Transverse colon (tissue), 4 donors: ENCODE results near the gene TRUB1. TPM values are rescaled to one million over a fixed set of nuclear protein-coding genes. Genes with fewer than 3 reads are reported as not detected.

Experiments
- DNase-seq: peaks from one replicate; pipeline ENCODE4 v3.0.0-alpha.2; 2019
- H3K27ac ChIP-seq, 4 donors: fragments of 200-600 bp; sonication (generic); 2 replicates each; pipeline ENCODE4 v1.5.1; 2016 to 2018; ENCODE audit warnings: inconsistent platforms in 4 of 4
- H3K27me3 ChIP-seq: fragments of 200-600 bp; sonication (generic); 2 replicates; pipeline ENCODE4 v1.5.1; 2017; ENCODE audit warnings: inconsistent platforms
- H3K36me3 ChIP-seq, 4 donors: fragments of 200-600 bp; sonication (generic); 2 replicates each; pipeline ENCODE4 v1.5.1; 2017 to 2019; ENCODE audit warnings: inconsistent platforms in 4 of 4
- H3K4me1 ChIP-seq, 4 donors: fragments of 200-600 bp; sonication (generic); 2 replicates each; pipeline ENCODE4 v1.5.1; 2017 to 2020; ENCODE audit warnings: inconsistent platforms in 4 of 4
- H3K4me3 ChIP-seq, 4 donors: fragments of 200-600 bp; sonication (generic); 1 replicate in 1 of 4; 2 replicates in 3 of 4; pipeline versions ENCODE4 v1.5.1 to v1.6.1; 2017 to 2019; ENCODE audit warnings: inconsistent platforms in 4 of 4
- H3K9me3 ChIP-seq, 2 donors: fragments of 200-600 bp; sonication (generic); 2 replicates each; pipeline ENCODE4 v1.5.1; 2017 to 2019; ENCODE audit warnings: inconsistent platforms in 2 of 2
- CTCF ChIP-seq, 5 experiments: fragments of 200-600 bp in 3 of 5; fragments of 450-650 bp in 2 of 5; sonication (generic) in 3 of 5; IDR thresholded peaks; 1 replicate in 2 of 5; 2 replicates in 3 of 5; pipeline ENCODE4 v1.5.1; 2016 to 2017; ENCODE audit warnings: antibody characterized with exemption in 5 of 5, inconsistent platforms in 3 of 5, mild to moderate bottlenecking in 2 of 5, moderate library complexity in 1 of 5
- EP300 ChIP-seq: sonication (generic); formaldehyde crosslinking; IDR thresholded peaks from one replicate; pipeline ENCODE4 v1.6.1; 2017; ENCODE audit warnings: antibody characterized with exemption, low read depth
- POLR2A ChIP-seq: fragments of 450-650 bp; IDR thresholded peaks from one replicate; pipeline ENCODE4 v1.6.1; 2016; ENCODE audit warnings: antibody characterized with exemption, mild to moderate bottlenecking, moderate library complexity
- POLR2AphosphoS5 ChIP-seq, 3 donors: sonication (generic); formaldehyde crosslinking; IDR thresholded peaks; one replicate each; pipeline ENCODE4 v1.6.1; 2016; ENCODE audit warnings: antibody characterized with exemption in 3 of 3
- WGBS, 2 donors: methylation state at CpG; one replicate each; pipeline ENCODE4 v1.1.5; 2018; ENCODE audit warnings: low coverage in 1 of 2; 5-methylcytosine and 5-hydroxymethylcytosine counted together
- in situ Hi-C, 4 donors: fragments of 200-750 bp; cut with MboI; loops; one replicate each; pipeline versions ENCODE4 v1.15.0 to v1.15.1; 2017; ENCODE audit warnings: low sequenced_read_pairs in 3 of 4, low pct_ligation_motif_present in 1 of 4, low pct_unique_long_range_greater_than_20kb in 1 of 4
- intact Hi-C: fragments of 100-400 bp; cut with DNase I; formaldehyde crosslinking; loops from one replicate; pipeline ENCODE4 v1.15.1; 2023; ENCODE audit warnings: low total_unique reads
- total RNA-seq, 4 donors: library from RNA; depleted of rRNA; stranded (reverse); fragments of >200 nt; gene quantifications; one replicate each; pipeline ENCODE4 v1.1.0, GENCODE V29; 2016

Gene TRUB1
- total RNA-seq, 4 donors from 2014 or later = 14.6 to 40.0 (median 21.1) TPM

GRCh38 chr10:115005771-115006170, 67.8 kb downstream of the TRUB1 start:
- DNase-seq = no peak
- Histone ChIP-seq H3K27me3 (no peaks in the 10 kb centered on the region), H3K4me1 (no peaks in the 10 kb centered on the region), H3K4me3 (no peak overlapping the region), H3K9me3 (no peaks in the 10 kb centered on the region), H3K36me3 (no peaks in the 10 kb centered on the region), H3K27ac (no peak overlapping the region)
- in situ Hi-C loops = no loop called here
- intact Hi-C loops = no loop called here
- WGBS, 2 donors = 92 to 100% methylated on average over 3 to 8 of the region's 8 CpGs
- TF ChIP-seq POLR2AphosphoS5 (IDR thresholded peaks at IDR 0.05) (no peak), CTCF (IDR thresholded peaks at IDR 0.05) (no peak), EP300 (no peak), POLR2A (no peak)

GRCh38 chr10:115018185-115018931, 80.4 kb downstream of the TRUB1 start:
- WGBS, 2 donors = 80 to 81% methylated on average over 7 to 9 of the region's 9 CpGs
- Histone ChIP-seq H3K4me3 (no peak overlapping the region), H3K4me1 (no peaks in the 10 kb centered on the region), H3K27ac (no peak overlapping the region), H3K27me3 (no peaks in the 10 kb centered on the region), H3K36me3 (no peaks in the 10 kb centered on the region), H3K9me3 (no peaks in the 10 kb centered on the region)
- intact Hi-C loops = no loop called here
- no peak for TF ChIP-seq CTCF (IDR thresholded peaks at IDR 0.05)
- TF ChIP-seq EP300 = no peak
- TF ChIP-seq POLR2AphosphoS5 (IDR thresholded peaks at IDR 0.05) = no peak
- no peak for TF ChIP-seq POLR2A
- no peak for DNase-seq
- in situ Hi-C loops = no loop called here

GRCh38 chr10:115020449-115020848, 82.5 kb downstream of the TRUB1 start:
- Histone ChIP-seq H3K4me3 (no peak overlapping the region), H3K27ac (no peak overlapping the region), H3K27me3 (no peaks in the 10 kb centered on the region), H3K9me3 (no peaks in the 10 kb centered on the region), H3K36me3 (no peaks in the 10 kb centered on the region), H3K4me1 (no peaks in the 10 kb centered on the region)
- intact Hi-C loops = no loop called here
- in situ Hi-C loops = no loop called here
- TF ChIP-seq POLR2A = no peak
- DNase-seq = no peak
- 45 to 60% methylated on average over 2 of the region's 2 CpGs for WGBS, 2 donors

GRCh38 chr10:115022733-115023132, 84.7 kb downstream of the TRUB1 start:
- WGBS, 2 donors = 79% methylated on average over 5 of the region's 5 CpGs

More at GRCh38 chr10:115022733-115023132, 84.7 kb downstream of the TRUB1 start:
- DNase-seq = no peak
- in situ Hi-C loops (no loop called here), intact Hi-C loops (no loop called here)
- no peaks in the 10 kb centered on the region for H3K27me3 ChIP-seq
- H3K36me3 ChIP-seq = no peaks in the 10 kb centered on the region
- no peak overlapping the region for H3K4me3 ChIP-seq
- H3K9me3 ChIP-seq = no peaks in the 10 kb centered on the region
- TF ChIP-seq EP300 = no peak
- no peak for TF ChIP-seq POLR2AphosphoS5 (IDR thresholded peaks at IDR 0.05)
- no peak for TF ChIP-seq CTCF (IDR thresholded peaks at IDR 0.05)
- no peak for TF ChIP-seq POLR2A
- no peak overlapping the region for H3K27ac ChIP-seq
- no peaks in the 10 kb centered on the region for H3K4me1 ChIP-seq
